Upper lobe of left lung (tissue), 4 donors: ENCODE data around the gene CELF5.

Source experiments
- CTCF ChIP-seq, 6 experiments: fragments of 450-650 bp in 4 of 6; fragments of 200-600 bp in 2 of 6; sonication (generic) in 2 of 6; IDR thresholded peaks; one replicate each; pipeline ENCODE4 v1.5.1; 2016 to 2019; ENCODE audit warnings: antibody characterized with exemption in 6 of 6
- EP300 ChIP-seq, 4 donors: sonication (generic); formaldehyde crosslinking; IDR thresholded peaks; one replicate each; pipeline ENCODE4 v1.5.1; 2017; ENCODE audit warnings: antibody characterized with exemption in 4 of 4, control low read depth in 2 of 4
- POLR2A ChIP-seq, 4 donors: fragments of 450-650 bp; IDR thresholded peaks; one replicate each; pipeline ENCODE4 v1.5.1; 2016 to 2017; ENCODE audit warnings: antibody characterized with exemption in 4 of 4, mild to moderate bottlenecking in 2 of 4
- POLR2AphosphoS5 ChIP-seq, 2 donors: sonication (generic); formaldehyde crosslinking; IDR thresholded peaks; one replicate each; pipeline ENCODE4 v1.5.1; 2017; ENCODE audit warnings: antibody characterized with exemption in 2 of 2

GRCh38 chr19:3207461-3208242 lies 16.8 kb upstream of the CELF5 start:
- TF ChIP-seq POLR2A (IDR thresholded peaks at IDR 0.05) (no peak), CTCF (IDR thresholded peaks at IDR 0.05) (no peak), POLR2AphosphoS5 (IDR thresholded peaks at IDR 0.05) (no peak), EP300 (IDR thresholded peaks at IDR 0.05) (no peak)
